H1 (cell line): ENCODE results near the gene STIM2. TPM values are rescaled to one million over a fixed set of nuclear protein-coding genes. Genes with fewer than 3 reads are reported as not detected.

Source experiments
- CTCF ChIA-PET: fragments of 300-600 bp; sonication (Branson Sonifier 250); formaldehyde crosslinking; loops from one replicate; lab custom pipeline; 2021; ENCODE audit not compliant: partially characterized antibody; lab: Charles Lee
- POLR2A ChIA-PET: fragments of 300-600 bp; sonication (Branson Sonifier 250); formaldehyde crosslinking; loops from one replicate; lab custom pipeline; 2021; ENCODE audit warnings: inconsistent platforms; ENCODE audit not compliant: partially characterized antibody; lab: Charles Lee
- DNase-seq, 2 experiments: peaks; one replicate each; pipeline versions ENCODE4 v3.0.0 to v3.0.0-alpha.2; 2010 to 2022; ENCODE audit warnings: low spot score in 2 of 2, low read depth in 1 of 2, mixed read lengths in 1 of 2
- FAIRE-seq: peaks from 2 replicates; lab custom pipeline; 2011; peaks lifted over from hg19 to GRCh38; lab: Jason Lieb, UNC
- H2AFZ ChIP-seq: 2 replicates; pipeline ENCODE4 v1.8.1; 2012; ENCODE audit warnings: low read length, inconsistent platforms
- H2AK5ac ChIP-seq: 2 replicates; pipeline ENCODE4 v1.6.1; 2013; ENCODE audit warnings: low read depth, low read length
- H2BK120ac ChIP-seq: replicated peaks from 2 replicates; pipeline ENCODE3; 2013; ENCODE audit warnings: low read depth, low read length, inconsistent platforms
- H2BK12ac ChIP-seq: 2 replicates; pipeline ENCODE4 v1.6.1; 2013; ENCODE audit warnings: low read depth, low read length
- H2BK15ac ChIP-seq: 2 replicates; pipeline ENCODE4 v1.6.1; 2013; ENCODE audit warnings: low read length
- H2BK20ac ChIP-seq: 2 replicates; pipeline ENCODE4 v1.6.1; 2013; ENCODE audit warnings: low read length
- H2BK5ac ChIP-seq: 2 replicates; pipeline ENCODE4 v1.6.1; 2013; ENCODE audit warnings: low read depth, low read length
- H3K14ac ChIP-seq: 2 replicates; pipeline ENCODE4 v1.6.1; 2013; ENCODE audit warnings: inconsistent platforms; ENCODE audit not compliant: insufficient read length
- H3K18ac ChIP-seq: 2 replicates; pipeline ENCODE4 v1.6.1; 2013; ENCODE audit warnings: low read length; ENCODE audit errors: extremely low read depth
- H3K23ac ChIP-seq: 2 replicates; pipeline ENCODE4 v1.6.1; 2013; ENCODE audit warnings: inconsistent platforms; ENCODE audit not compliant: insufficient read length
- H3K23me2 ChIP-seq: 2 replicates; pipeline ENCODE4 v1.6.1; 2013; ENCODE audit warnings: low read depth, low read length
- H3K27ac ChIP-seq: 2 replicates; pipeline ENCODE4 v1.6.1; 2011; ENCODE audit warnings: low read depth, low read length, inconsistent platforms
- H3K27me3 ChIP-seq, 4 experiments: replicated peaks in 1 of 4; 1 replicate in 1 of 4; 2 replicates in 3 of 4; pipeline versions ENCODE4 v1.6.1 to v1.8.1; 2011 to 2013; ENCODE audit warnings: low read length in 3 of 4, mild to moderate bottlenecking in 3 of 4, inconsistent platforms in 2 of 4, mixed read lengths in 2 of 4, moderate library complexity in 1 of 4; ENCODE audit not compliant: control insufficient read depth in 3 of 4, insufficient read depth in 3 of 4; ENCODE audit errors: extremely low read depth in 1 of 4
- H3K36me3 ChIP-seq, 4 experiments: 2 replicates each; pipeline versions ENCODE4 v1.6.1 to v1.8.1; 2011 to 2013; ENCODE audit warnings: mild to moderate bottlenecking in 4 of 4, low read length in 3 of 4, moderate library complexity in 2 of 4, control low read depth in 1 of 4, inconsistent platforms in 1 of 4; ENCODE audit not compliant: insufficient read depth in 4 of 4, control insufficient read depth in 2 of 4
- H3K4ac ChIP-seq: replicated peaks from 2 replicates; pipeline ENCODE3; 2013; ENCODE audit warnings: low read length, low read depth, mixed read lengths, inconsistent platforms; ENCODE audit not compliant: insufficient read length
- H3K4me1 ChIP-seq, 4 experiments: replicated peaks in 1 of 4; 1 replicate in 1 of 4; 2 replicates in 3 of 4; pipeline versions ENCODE4 v1.6.1 to v1.8.1; 2011 to 2013; ENCODE audit warnings: low read length in 3 of 4, inconsistent platforms in 2 of 4, mixed read lengths in 1 of 4; ENCODE audit not compliant: insufficient read depth in 4 of 4, control insufficient read depth in 3 of 4
- H3K4me2 ChIP-seq, 2 experiments: 2 replicates each; pipeline versions ENCODE4 v1.6.1 to v1.8.1; 2011 to 2013; ENCODE audit warnings: low read depth in 2 of 2, low read length in 2 of 2, control low read depth in 1 of 2, inconsistent platforms in 1 of 2, mild to moderate bottlenecking in 1 of 2; ENCODE audit not compliant: insufficient read depth in 1 of 2
- H3K4me3 ChIP-seq, 4 experiments: fragments of 200-600, 300-600 bp in 1 of 4; sonication (generic), shearing (Covaris generic), sonication (Bioruptor Twin) in 1 of 4; 2 replicates each; pipeline versions ENCODE4 v1.5.1 to v1.8.1; 2011 to 2016; ENCODE audit warnings: low read length in 4 of 4, low read depth in 3 of 4, control low read depth in 2 of 4, inconsistent platforms in 2 of 4, mild to moderate bottlenecking in 2 of 4, mixed read lengths in 1 of 4, moderate library complexity in 1 of 4; ENCODE audit not compliant: insufficient read depth in 2 of 4; ENCODE audit errors: extremely low read depth in 1 of 4
- H3K56ac ChIP-seq: replicated peaks from 2 replicates; pipeline ENCODE3; 2013; ENCODE audit warnings: low read depth, mild to moderate bottlenecking, mixed read lengths, low read length, inconsistent platforms; ENCODE audit not compliant: insufficient read length
- H3K79me1 ChIP-seq: 2 replicates; pipeline ENCODE4 v1.6.1; 2013; ENCODE audit warnings: low read depth, low read length, control low read depth
- H3K79me2 ChIP-seq, 2 experiments: 2 replicates each; pipeline versions ENCODE4 v1.6.1 to v1.8.1; 2012 to 2013; ENCODE audit warnings: low read length in 2 of 2, mild to moderate bottlenecking in 2 of 2, inconsistent platforms in 1 of 2; ENCODE audit not compliant: insufficient read depth in 2 of 2, control insufficient read depth in 1 of 2
- H3K9ac ChIP-seq, 4 experiments: replicated peaks in 1 of 4; 1 replicate in 1 of 4; 2 replicates in 3 of 4; pipeline versions ENCODE4 v1.6.1 to v1.8.1; 2011 to 2013; ENCODE audit warnings: low read depth in 3 of 4, low read length in 3 of 4, control low read depth in 2 of 4, mild to moderate bottlenecking in 2 of 4, moderate library complexity in 2 of 4, inconsistent platforms in 1 of 4; ENCODE audit errors: extremely low read depth in 1 of 4
- H3K9me3 ChIP-seq, 2 experiments: 2 replicates each; pipeline versions ENCODE4 v1.6.1 to v1.8.1; 2012 to 2013; ENCODE audit warnings: mild to moderate bottlenecking in 2 of 2, moderate library complexity in 2 of 2, control low read depth in 1 of 2, inconsistent platforms in 1 of 2, low read depth in 1 of 2, low read length in 1 of 2, mixed read lengths in 1 of 2; ENCODE audit not compliant: insufficient read depth in 2 of 2
- H4K20me1 ChIP-seq, 2 experiments: replicated peaks in 1 of 2; 2 replicates each; pipeline versions ENCODE3 to v1.8.1; 2011 to 2013; ENCODE audit warnings: inconsistent platforms in 2 of 2, low read length in 2 of 2, mild to moderate bottlenecking in 1 of 2; ENCODE audit not compliant: insufficient read depth in 2 of 2, control insufficient read depth in 1 of 2
- H4K5ac ChIP-seq: 2 replicates; pipeline ENCODE4 v1.6.1; 2013; ENCODE audit warnings: low read length, low read depth, mixed read lengths, inconsistent platforms; ENCODE audit not compliant: insufficient read length
- H4K8ac ChIP-seq: 2 replicates; pipeline ENCODE4 v1.8.0; 2013; ENCODE audit warnings: mild to moderate bottlenecking, moderate library complexity, low read length, inconsistent platforms; ENCODE audit not compliant: insufficient read depth; ENCODE audit errors: extremely low read depth
- H4K91ac ChIP-seq: replicated peaks from 2 replicates; pipeline ENCODE3; 2013; ENCODE audit warnings: low read length, mixed read lengths, inconsistent platforms; ENCODE audit not compliant: insufficient read length
- ATF2 ChIP-seq: IDR thresholded peaks from 2 replicates; pipeline ENCODE4 v1.6.1; 2012; ENCODE audit warnings: low read length, inconsistent platforms
- BCL11A ChIP-seq, 2 experiments: IDR thresholded peaks; one replicate each; pipeline ENCODE4 v1.6.1; 2011; ENCODE audit warnings: low read depth in 2 of 2, low read length in 2 of 2, mild to moderate bottlenecking in 2 of 2
- CTBP2 ChIP-seq: IDR thresholded peaks from 2 replicates; pipeline ENCODE4 v1.7.0; 2011; ENCODE audit warnings: borderline replicate concordance, mild to moderate bottlenecking, moderate library complexity, mixed read lengths, low read length; ENCODE audit not compliant: insufficient read depth, insufficient read length
- E2F6 ChIP-seq: IDR thresholded peaks from 2 replicates; pipeline ENCODE4 v1.6.1; 2012; ENCODE audit warnings: inconsistent platforms
- EGR1 ChIP-seq: IDR thresholded peaks from 2 replicates; pipeline ENCODE4 v1.6.1; 2011; ENCODE audit warnings: low read depth, low read length, borderline replicate concordance
- EZH2 ChIP-seq: fragments of 200-600 bp; sonication (generic); IDR thresholded peaks from 2 replicates; pipeline ENCODE4 v1.7.1; 2012; ENCODE audit warnings: low read depth, mild to moderate bottlenecking, moderate library complexity, low read length, inconsistent platforms; ENCODE audit not compliant: severe bottlenecking
- FOSL1 ChIP-seq: IDR thresholded peaks from 2 replicates; pipeline ENCODE4 v1.6.1; 2011; ENCODE audit warnings: mild to moderate bottlenecking, low read depth, low read length, moderate library complexity; ENCODE audit not compliant: insufficient read depth
- HDAC2 ChIP-seq, 2 experiments: fragments of 300-600 bp in 1 of 2; sonication (generic) in 1 of 2; IDR thresholded peaks; 2 replicates each; pipeline ENCODE4 v1.6.1; 2011 to 2012; ENCODE audit warnings: low read depth in 2 of 2, low read length in 2 of 2, mild to moderate bottlenecking in 2 of 2, moderate library complexity in 2 of 2, borderline replicate concordance in 1 of 2, inconsistent platforms in 1 of 2
- SIX5 ChIP-seq: IDR thresholded peaks from 2 replicates; pipeline ENCODE4 v1.6.1; 2011; ENCODE audit warnings: mild to moderate bottlenecking, low read depth, low read length
- TAF7 ChIP-seq: optimal IDR thresholded peaks from 2 replicates; pipeline ENCODE3; 2011; ENCODE audit warnings: low read depth, mild to moderate bottlenecking, inconsistent platforms, low read length, moderate library complexity, borderline replicate concordance
- WGBS, 2 experiments: shearing (Covaris generic) in 1 of 2; methylation state at CpG; one replicate each; pipeline versions ENCODE4 v1.1.6 to v1.1.7; 2013 to 2015; ENCODE audit warnings: low lambda C conversion rate in 2 of 2, mixed read lengths in 2 of 2, inconsistent platforms in 1 of 2, low coverage in 1 of 2, missing lambda C conversion rate in 1 of 2; ENCODE audit not compliant: insufficient replicate concordance in 2 of 2, insufficient coverage in 1 of 2, insufficient read length in 1 of 2; ENCODE audit errors: extremely low coverage in 1 of 2, missing lambda C conversion rate in 1 of 2; 5-methylcytosine and 5-hydroxymethylcytosine counted together
- polyA plus RNA-seq, 7 experiments: library from polyadenylated mRNA; depleted of rRNA in 3 of 7; stranded (reverse) in 5 of 7; unstranded in 2 of 7; fragments of >200 nt in 5 of 7; fragments of 200-250 nt in 2 of 7; gene quantifications; 1 replicate in 5 of 7; 2 replicates in 1 of 7; 4 replicates in 1 of 7; pipeline versions ENCODE4 v1.2.1 to v1.2.3, GENCODE V29; 2011 to 2013; ENCODE audit warnings: missing spikeins in 2 of 7, mixed read lengths in 2 of 7
- total RNA-seq: library from RNA; stranded (reverse); fragmentation: NEBNext Ultra II Directional; extraction: Animal tissue kit (Norgen Biotek cat#: 25700); gene quantifications from 2 replicates; pipeline ENCODE4 v1.2.1, GENCODE V29; 2021

Gene STIM2
- total and polyA plus RNA-seq, 2 of the 8 experiments (the other 6 are each of a cell fraction or from before 2014, with no cell fraction given): 22.9 to 23.0 TPM

- no peak overlapping the region for H2BK20ac ChIP-seq
- no peak overlapping the region for H2BK120ac ChIP-seq
- H3K4me2 ChIP-seq: peak overlapping the region in 1 of 2 experiments; percentile 16; a peak in 1 of 4 replicates
- H3K4me1 ChIP-seq: peaks cover 0 to 5% (median 1%) of the 10 kb centered on the region in 4 experiments; a peak in 3 of 7 replicates
- H2AFZ ChIP-seq: no peak overlapping the region
- peaks cover 0 to 73% of the 10 kb centered on the region in 2 experiments; a peak in 2 of 4 replicates for H3K79me2 ChIP-seq
- peaks cover 2 to 5% of the 10 kb centered on the region in 2 experiments for H4K20me1 ChIP-seq
- no peak overlapping the region for H4K91ac ChIP-seq
- H2BK12ac ChIP-seq: no peak overlapping the region
- FAIRE-seq (no peak), DNase-seq (no peak)
- H3K36me3 ChIP-seq: no peaks in the 10 kb centered on the region
- no peak overlapping the region for H3K27ac ChIP-seq
- H3K23me2 ChIP-seq: peaks cover 3% of the 10 kb centered on the region
- H3K9ac ChIP-seq: no peak overlapping the region
- H3K23ac ChIP-seq: no peak overlapping the region
- no peak overlapping the region for H3K4ac ChIP-seq
- no peak overlapping the region for H3K56ac ChIP-seq
- H4K8ac ChIP-seq: no peak overlapping the region
- H3K9me3 ChIP-seq: no peaks in the 10 kb centered on the region
- H4K5ac ChIP-seq: no peak overlapping the region
- 88% methylated on average over 1 of the region's 1 CpG; no CpG with 5 or more reads in 1 of the 2 experiments for WGBS, 2 experiments
- H3K14ac ChIP-seq: no peak overlapping the region
- H3K79me1 ChIP-seq: no peaks in the 10 kb centered on the region
- CTCF ChIA-PET: interaction anchor here (0.7 to 1.5 kb wide), 6 partner anchors 17 to 144 kb away, joined by 3 to 5 read pairs (median 4); no protein-coding TSS in a partner anchor
- H3K4me3 ChIP-seq: no peak overlapping the region
- no peak overlapping the region for H2BK5ac ChIP-seq
- POLR2A ChIA-PET: no interaction called here
- H3K18ac ChIP-seq: no peak overlapping the region
- H2BK15ac ChIP-seq: no peak overlapping the region
- no peaks in the 10 kb centered on the region; a peak in 1 of 7 replicates for H3K27me3 ChIP-seq
- no peak overlapping the region for H2AK5ac ChIP-seq
- TF ChIP-seq CTBP2 (no peak), EZH2 (no peak), FOSL1 (no peak), EGR1 (no peak), TAF7 (no peak), E2F6 (no peak), SIX5 (no peak), HDAC2 (IDR thresholded peaks at IDR 0.05; ENCODE audit: borderline replicate concordance in 1 of 2, low read depth in 2 of 2, low read length in 2 of 2) (no peak), ATF2 (no peak), BCL11A (IDR thresholded peaks at IDR 0.05; ENCODE audit: low read depth in 2 of 2, low read length in 2 of 2) (no peak)
Measured at GRCh38 chr4:26866203-26866602, 5.6 kb downstream of the STIM2 start.
